H9 (cell line): ENCODE measurements around the gene ARHGAP26. TPM values are rescaled to one million over a fixed set of nuclear protein-coding genes. Genes with fewer than 3 reads are reported as not detected.
A peak's percentile ranks its signal among the peaks of the same experiment; 100 is the strongest.

Experiments used
- DNase-seq: peaks from one replicate; pipeline ENCODE4 v3.0.0-alpha.2; 2017
- H2AFZ ChIP-seq: one replicate; pipeline ENCODE4 v1.6.1; 2013; ENCODE audit warnings: mild to moderate bottlenecking, low read length, control low read depth, moderate library complexity
- H2AK5ac ChIP-seq: 2 replicates; pipeline ENCODE4 v1.6.1; 2013; ENCODE audit warnings: low read length, control low read depth, mixed read lengths; ENCODE audit not compliant: insufficient read length
- H2BK120ac ChIP-seq: one replicate; pipeline ENCODE4 v1.6.1; 2013; ENCODE audit warnings: low read depth, mild to moderate bottlenecking, low read length, control low read depth, inconsistent platforms; ENCODE audit not compliant: poor library complexity, severe bottlenecking
- H2BK12ac ChIP-seq: 2 replicates; pipeline ENCODE4 v1.6.1; 2013; ENCODE audit warnings: low read length, control low read depth, mixed read lengths, low read depth; ENCODE audit not compliant: insufficient read length
- H2BK15ac ChIP-seq: 2 replicates; pipeline ENCODE4 v1.6.1; 2013; ENCODE audit warnings: low read depth, low read length, control low read depth
- H2BK20ac ChIP-seq: one replicate; pipeline ENCODE4 v1.6.1; 2013; ENCODE audit warnings: low read depth, mild to moderate bottlenecking, low read length, control low read depth, inconsistent platforms; ENCODE audit not compliant: poor library complexity, severe bottlenecking
- H2BK5ac ChIP-seq: 2 replicates; pipeline ENCODE4 v1.6.1; 2013; ENCODE audit warnings: low read length, control low read depth, mixed read lengths; ENCODE audit not compliant: insufficient read length
- H3K14ac ChIP-seq: 2 replicates; pipeline ENCODE4 v1.6.1; 2013; ENCODE audit warnings: low read length, control low read depth; ENCODE audit not compliant: insufficient read depth
- H3K18ac ChIP-seq: 2 replicates; pipeline ENCODE4 v1.6.1; 2013; ENCODE audit warnings: low read depth, mild to moderate bottlenecking, mixed read lengths, low read length, control low read depth; ENCODE audit not compliant: insufficient read length
- H3K23ac ChIP-seq: 2 replicates; pipeline ENCODE4 v1.6.1; 2013; ENCODE audit warnings: low read length, control low read depth, mixed read lengths, low read depth; ENCODE audit not compliant: insufficient read length
- H3K23me2 ChIP-seq: 2 replicates; pipeline ENCODE4 v1.6.1; 2013; ENCODE audit warnings: low read depth, mild to moderate bottlenecking, mixed read lengths, low read length, control low read depth; ENCODE audit not compliant: insufficient read length, poor library complexity, severe bottlenecking
- H3K27ac ChIP-seq: 2 replicates; pipeline ENCODE4 v1.5.1; 2013; ENCODE audit warnings: low read length, control low read depth, mixed read lengths, low read depth; ENCODE audit not compliant: insufficient read length
- H3K27me3 ChIP-seq: 2 replicates; pipeline ENCODE4 v1.6.1; 2013; ENCODE audit warnings: low read length, control low read depth, inconsistent platforms; ENCODE audit not compliant: insufficient read depth
- H3K4ac ChIP-seq: 2 replicates; pipeline ENCODE4 v1.6.1; 2013; ENCODE audit warnings: low read depth, mild to moderate bottlenecking, control low read depth, inconsistent platforms, low read length, moderate library complexity
- H3K4me1 ChIP-seq: 2 replicates; pipeline ENCODE4 v1.6.1; 2013; ENCODE audit warnings: low read length, control low read depth, inconsistent platforms; ENCODE audit not compliant: insufficient read depth
- H3K4me2 ChIP-seq: 2 replicates; pipeline ENCODE4 v1.6.1; 2013; ENCODE audit warnings: low read length, control low read depth, mixed read lengths; ENCODE audit not compliant: insufficient read length, insufficient read depth
- H3K56ac ChIP-seq: 2 replicates; pipeline ENCODE4 v1.6.1; 2013; ENCODE audit warnings: low read depth, mild to moderate bottlenecking, mixed read lengths, low read length, control low read depth; ENCODE audit not compliant: insufficient read length
- H3K79me1 ChIP-seq: 2 replicates; pipeline ENCODE4 v1.6.1; 2013; ENCODE audit warnings: low read depth, mild to moderate bottlenecking, moderate library complexity, low read length, control low read depth, inconsistent platforms; ENCODE audit not compliant: insufficient read depth, poor library complexity, severe bottlenecking
- H3K79me2 ChIP-seq: 2 replicates; pipeline ENCODE4 v1.6.1; 2013; ENCODE audit warnings: low read length, control low read depth, inconsistent platforms; ENCODE audit not compliant: insufficient read depth
- H3K9ac ChIP-seq: 2 replicates; pipeline ENCODE4 v1.6.1; 2013; ENCODE audit warnings: low read length, control low read depth, mixed read lengths; ENCODE audit not compliant: insufficient read length; ENCODE audit errors: extremely low read depth
- H3K9me3 ChIP-seq: one replicate; pipeline ENCODE4 v1.6.1; 2013; ENCODE audit warnings: low read depth, low read length, inconsistent platforms; ENCODE audit not compliant: control insufficient read depth
- H3T11ph ChIP-seq: one replicate; pipeline ENCODE4 v1.6.1; 2013; ENCODE audit warnings: mild to moderate bottlenecking, low read length, control low read depth, inconsistent platforms
- H4K20me1 ChIP-seq: one replicate; pipeline ENCODE4 v1.6.1; 2013; ENCODE audit not compliant: control insufficient read depth, insufficient read length, insufficient read depth
- H4K5ac ChIP-seq: 2 replicates; pipeline ENCODE4 v1.6.1; 2013; ENCODE audit warnings: low read depth, mild to moderate bottlenecking, mixed read lengths, low read length, control low read depth; ENCODE audit not compliant: insufficient read length
- H4K8ac ChIP-seq: replicated peaks from 2 replicates; pipeline ENCODE4 v1.6.1; 2013; ENCODE audit warnings: low read length, control low read depth, mixed read lengths, low read depth; ENCODE audit not compliant: insufficient read length
- H4K91ac ChIP-seq: 2 replicates; pipeline ENCODE4 v1.6.1; 2013; ENCODE audit warnings: low read depth, mild to moderate bottlenecking, moderate library complexity, mixed read lengths, low read length, control low read depth; ENCODE audit not compliant: insufficient read length
- H3K27ac Mint-ChIP-seq, 3 experiments: 2 replicates in 2 of 3; 3 replicates in 1 of 3; pipeline ENCODE4 v1.8.0; 2020 to 2021; ENCODE audit warnings: mixed read lengths in 3 of 3, mild to moderate bottlenecking in 1 of 3, moderate library complexity in 1 of 3
- H3K27me3 Mint-ChIP-seq: 2 replicates; pipeline ENCODE4 v1.8.0; 2021; ENCODE audit warnings: low read depth, mild to moderate bottlenecking, moderate library complexity, mixed read lengths
- H3K36me3 Mint-ChIP-seq, 3 experiments: 2 replicates in 2 of 3; 3 replicates in 1 of 3; pipeline ENCODE4 v1.8.0; 2020 to 2021; ENCODE audit warnings: low read depth in 3 of 3, mixed read lengths in 3 of 3; ENCODE audit not compliant: insufficient read depth in 1 of 3
- H3K4me1 Mint-ChIP-seq, 2 experiments: 2 replicates each; pipeline ENCODE4 v1.8.0; 2020; ENCODE audit warnings: mixed read lengths in 2 of 2
- H3K4me3 Mint-ChIP-seq, 2 experiments: 2 replicates in 1 of 2; 3 replicates in 1 of 2; pipeline ENCODE4 v1.8.0; 2020 to 2021; ENCODE audit warnings: mild to moderate bottlenecking in 2 of 2, mixed read lengths in 2 of 2, moderate library complexity in 1 of 2
- H3K9me3 Mint-ChIP-seq, 2 experiments: 2 replicates in 1 of 2; 3 replicates in 1 of 2; pipeline ENCODE4 v1.8.0; 2020; ENCODE audit warnings: mild to moderate bottlenecking in 2 of 2, mixed read lengths in 2 of 2, moderate library complexity in 1 of 2
- WGBS: extraction: QIAGEN DNeasy Blood & Tissue Kit; methylation state at CpG from one replicate; pipeline ENCODE4 v1.1.7; 2013; ENCODE audit warnings: missing lambda C conversion rate, low lambda C conversion rate, mixed read lengths; ENCODE audit not compliant: insufficient read length; ENCODE audit errors: extremely low coverage; 5-methylcytosine and 5-hydroxymethylcytosine counted together
- total RNA-seq: library from RNA; stranded (reverse); gene quantifications from 2 replicates; pipeline ENCODE4 v1.2.1, GENCODE V29; 2021
- TF ChIP-seq, protein P1 (sequence below): fragments of 200-600 bp; sonication (generic); conservative IDR thresholded peaks from 3 replicates; pipeline ENCODE4 v1.8.0; 2021; ENCODE audit warnings: antibody characterized with exemption, mild to moderate bottlenecking

The ARHGAP26 gene
- total RNA-seq, 1 experiment from 2014 or later, result 13.8 TPM

DNA sequence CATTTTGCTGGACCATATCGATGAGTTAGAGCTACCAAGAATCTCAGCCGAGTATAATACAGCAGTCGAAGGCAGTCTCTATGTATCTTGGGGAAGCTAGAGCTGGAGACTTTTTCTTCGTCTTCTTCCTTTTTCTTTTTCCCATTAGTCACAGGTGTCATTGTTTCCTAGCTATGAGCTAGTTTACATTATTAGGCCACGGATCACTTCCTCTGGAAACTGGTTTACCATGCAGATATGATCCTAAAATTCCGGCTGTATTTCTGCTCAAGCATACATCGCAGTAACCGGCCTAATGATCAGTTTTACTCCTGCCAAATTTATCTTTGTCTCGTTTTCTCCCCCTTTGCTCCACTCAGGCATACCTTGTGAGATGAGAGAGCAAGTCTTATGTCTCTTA is 312.8 kb downstream of the ARHGAP26 start:
- H4K91ac ChIP-seq, result no peak overlapping the region
- H3K56ac ChIP-seq, result no peak overlapping the region
- no peak overlapping the region for H2BK5ac ChIP-seq
- H2AK5ac ChIP-seq, result no peak overlapping the region
- H4K8ac ChIP-seq, result no peak overlapping the region
- H3K27me3 ChIP-seq, result no peaks in the 10 kb centered on the region
- Mint-ChIP-seq H3K27me3 (no peaks in the 10 kb centered on the region), H3K4me1 (peaks cover 13 to 15% of the 10 kb centered on the region in 2 experiments), H3K9me3 (no peaks in the 10 kb centered on the region), H3K4me3 (no peak overlapping the region), H3K36me3 (peaks cover 0 to 2% (median 2%) of the 10 kb centered on the region in 3 experiments; a peak in 4 of 7 replicates), H3K27ac (peak overlapping the region in 1 of 3 experiments; percentile 19; a peak in 1 of 7 replicates)
- no peaks in the 10 kb centered on the region for H4K20me1 ChIP-seq
- no peak for DNase-seq
- H3K4me2 ChIP-seq, result no peak overlapping the region
- no peak overlapping the region for H3K9ac ChIP-seq
- H3K27ac ChIP-seq, result no peak overlapping the region
- no peaks in the 10 kb centered on the region for H3K23me2 ChIP-seq
- no peaks in the 10 kb centered on the region for H3K79me1 ChIP-seq
- no peak overlapping the region for H3K14ac ChIP-seq
- H3K4me1 ChIP-seq, result peaks cover 2% of the 10 kb centered on the region; the same call in 1 of the 2 replicates
- H4K5ac ChIP-seq, result no peak overlapping the region
- H2BK120ac ChIP-seq, result no peak overlapping the region
- no peak overlapping the region for H2BK20ac ChIP-seq
- no peak overlapping the region for H3K18ac ChIP-seq
- H2BK12ac ChIP-seq, result no peak overlapping the region
- no CpG with 5 or more reads among the region's 9 CpGs for WGBS
- H3K23ac ChIP-seq, result no peak overlapping the region
- H2AFZ ChIP-seq, result no peak overlapping the region
- H2BK15ac ChIP-seq, result no peak overlapping the region
- H3K4ac ChIP-seq, result no peak overlapping the region
- H3T11ph ChIP-seq, result no peak overlapping the region
- no peaks in the 10 kb centered on the region for H3K9me3 ChIP-seq
- no peaks in the 10 kb centered on the region for H3K79me2 ChIP-seq
- TF ChIP-seq, protein P1, sequence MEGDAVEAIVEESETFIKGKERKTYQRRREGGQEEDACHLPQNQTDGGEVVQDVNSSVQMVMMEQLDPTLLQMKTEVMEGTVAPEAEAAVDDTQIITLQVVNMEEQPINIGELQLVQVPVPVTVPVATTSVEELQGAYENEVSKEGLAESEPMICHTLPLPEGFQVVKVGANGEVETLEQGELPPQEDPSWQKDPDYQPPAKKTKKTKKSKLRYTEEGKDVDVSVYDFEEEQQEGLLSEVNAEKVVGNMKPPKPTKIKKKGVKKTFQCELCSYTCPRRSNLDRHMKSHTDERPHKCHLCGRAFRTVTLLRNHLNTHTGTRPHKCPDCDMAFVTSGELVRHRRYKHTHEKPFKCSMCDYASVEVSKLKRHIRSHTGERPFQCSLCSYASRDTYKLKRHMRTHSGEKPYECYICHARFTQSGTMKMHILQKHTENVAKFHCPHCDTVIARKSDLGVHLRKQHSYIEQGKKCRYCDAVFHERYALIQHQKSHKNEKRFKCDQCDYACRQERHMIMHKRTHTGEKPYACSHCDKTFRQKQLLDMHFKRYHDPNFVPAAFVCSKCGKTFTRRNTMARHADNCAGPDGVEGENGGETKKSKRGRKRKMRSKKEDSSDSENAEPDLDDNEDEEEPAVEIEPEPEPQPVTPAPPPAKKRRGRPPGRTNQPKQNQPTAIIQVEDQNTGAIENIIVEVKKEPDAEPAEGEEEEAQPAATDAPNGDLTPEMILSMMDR, result no peak
